Trophoblast cell (in vitro differentiated cells and primary cell): ENCODE results near the gene ZNF467.
A peak's percentile ranks its signal among the peaks of the same experiment; 100 is the strongest.

Experiments used
- DNase-seq, 2 donors: peaks; one replicate each; pipeline ENCODE4 v3.0.0-alpha.2; 2016
- H2AFZ ChIP-seq: 2 replicates; pipeline ENCODE4 v1.6.1; 2013; ENCODE audit warnings: low read length, moderate library complexity, mild to moderate bottlenecking; ENCODE audit not compliant: insufficient read depth, poor library complexity
- H2AK5ac ChIP-seq: 2 replicates; pipeline ENCODE4 v1.6.1; 2013; ENCODE audit warnings: mild to moderate bottlenecking, low read length
- H2BK120ac ChIP-seq: 2 replicates; pipeline ENCODE4 v1.6.1; 2013; ENCODE audit warnings: low read length, mild to moderate bottlenecking, moderate library complexity; ENCODE audit not compliant: insufficient read depth, poor library complexity
- H2BK12ac ChIP-seq: 2 replicates; pipeline ENCODE4 v1.6.1; 2013; ENCODE audit warnings: mild to moderate bottlenecking, low read length, moderate library complexity
- H2BK5ac ChIP-seq: 2 replicates; pipeline ENCODE4 v1.6.1; 2013; ENCODE audit warnings: low read length, low read depth, moderate library complexity, mild to moderate bottlenecking; ENCODE audit not compliant: poor library complexity
- H3K14ac ChIP-seq: 2 replicates; pipeline ENCODE4 v1.6.1; 2013; ENCODE audit warnings: mild to moderate bottlenecking, low read length
- H3K18ac ChIP-seq: 2 replicates; pipeline ENCODE4 v1.6.1; 2013; ENCODE audit warnings: mild to moderate bottlenecking, low read length
- H3K23ac ChIP-seq: 2 replicates; pipeline ENCODE4 v1.6.1; 2013; ENCODE audit warnings: low read length
- H3K27ac ChIP-seq: 2 replicates; pipeline ENCODE4 v1.5.1; 2013; ENCODE audit warnings: low read depth, mild to moderate bottlenecking, inconsistent platforms, low read length, moderate library complexity
- H3K27me3 ChIP-seq: 2 replicates; pipeline ENCODE4 v1.6.1; 2013; ENCODE audit warnings: inconsistent platforms, mild to moderate bottlenecking, low read length, moderate library complexity; ENCODE audit not compliant: insufficient read depth
- H3K36me3 ChIP-seq, 2 experiments: 1 replicate in 1 of 2; 2 replicates in 1 of 2; pipeline ENCODE4 v1.6.1; 2013; ENCODE audit warnings: low read length in 2 of 2, mild to moderate bottlenecking in 2 of 2, moderate library complexity in 1 of 2; ENCODE audit not compliant: insufficient read depth in 2 of 2, control insufficient read depth in 1 of 2
- H3K4ac ChIP-seq: 2 replicates; pipeline ENCODE4 v1.6.1; 2013; ENCODE audit warnings: low read depth, mild to moderate bottlenecking, low read length, moderate library complexity
- H3K4me1 ChIP-seq, 2 experiments: 1 replicate in 1 of 2; 2 replicates in 1 of 2; pipeline ENCODE4 v1.6.1; 2013; ENCODE audit warnings: low read length in 2 of 2, mild to moderate bottlenecking in 2 of 2, moderate library complexity in 1 of 2; ENCODE audit not compliant: insufficient read depth in 2 of 2, control insufficient read depth in 1 of 2
- H3K4me2 ChIP-seq: 2 replicates; pipeline ENCODE4 v1.6.1; 2013; ENCODE audit warnings: inconsistent platforms, mild to moderate bottlenecking, low read length, moderate library complexity
- H3K4me3 ChIP-seq: 2 replicates; pipeline ENCODE4 v1.5.1; 2013; ENCODE audit warnings: mild to moderate bottlenecking, low read depth, low read length, inconsistent platforms
- H3K79me1 ChIP-seq: one replicate; pipeline ENCODE4 v1.6.1; 2013; ENCODE audit warnings: low read length
- H3K79me2 ChIP-seq: 2 replicates; pipeline ENCODE4 v1.6.1; 2013; ENCODE audit warnings: low read length, mild to moderate bottlenecking; ENCODE audit not compliant: control insufficient read depth, insufficient read depth, poor library complexity
- H3K9ac ChIP-seq: 2 replicates; pipeline ENCODE4 v1.6.1; 2013; ENCODE audit warnings: mild to moderate bottlenecking, low read length
- H3K9me3 ChIP-seq: 2 replicates; pipeline ENCODE4 v1.6.1; 2013; ENCODE audit warnings: low read depth, mild to moderate bottlenecking, control low read depth, inconsistent platforms, low read length; ENCODE audit not compliant: insufficient read depth
- H4K12ac ChIP-seq: 2 replicates; pipeline ENCODE4 v1.6.1; 2013; ENCODE audit warnings: low read depth, mild to moderate bottlenecking, low read length, moderate library complexity
- H4K8ac ChIP-seq: 2 replicates; pipeline ENCODE4 v1.6.1; 2013; ENCODE audit warnings: low read depth, mild to moderate bottlenecking, low read length, moderate library complexity
- H4K91ac ChIP-seq: one replicate; pipeline ENCODE4 v1.6.1; 2013; ENCODE audit warnings: low read depth, mild to moderate bottlenecking, low read length, moderate library complexity
- WGBS: extraction: QIAGEN DNeasy Blood & Tissue Kit; methylation state at CpG from one replicate; pipeline ENCODE4 v1.1.7; 2013; ENCODE audit warnings: missing lambda C conversion rate; ENCODE audit not compliant: insufficient read length, insufficient coverage; ENCODE audit errors: extremely low coverage; 5-methylcytosine and 5-hydroxymethylcytosine counted together

The ZNF467 gene

GRCh38 chr7:149733131-149733923, 40.1 kb downstream of the ZNF467 start:
- Histone ChIP-seq H2AFZ (no peak overlapping the region), H4K8ac (no peak overlapping the region), H2BK12ac (no peak overlapping the region), H3K18ac (no peak overlapping the region), H4K12ac (no peak overlapping the region), H2AK5ac (no peak overlapping the region), H3K36me3 (peaks cover 55 to 58% of the 10 kb centered on the region in 2 experiments), H2BK120ac (no peak overlapping the region), H3K27ac (no peak overlapping the region), H3K14ac (no peak overlapping the region), H3K79me2 (no peaks in the 10 kb centered on the region), H3K4me3 (no peak overlapping the region), H3K9ac (no peak overlapping the region), H3K4ac (no peak overlapping the region), H3K27me3 (no peaks in the 10 kb centered on the region), H4K91ac (no peak overlapping the region), H2BK5ac (no peak overlapping the region), H3K9me3 (no peaks in the 10 kb centered on the region), H3K23ac (no peak overlapping the region), H3K4me1 (peaks cover 9 to 12% of the 10 kb centered on the region in 2 experiments), H3K79me1 (no peaks in the 10 kb centered on the region), H3K4me2 (no peak overlapping the region)
- no peak for DNase-seq
- no CpG with 5 or more reads among the region's 30 CpGs for WGBS

GRCh38 chr7:149732611-149733010, 40.8 kb downstream of the ZNF467 start:
- no peak overlapping the region for H3K4me2 ChIP-seq
- H3K14ac ChIP-seq: no peak overlapping the region
- DNase-seq: no peak
- no peak overlapping the region for H2BK5ac ChIP-seq
- peaks cover 9 to 12% of the 10 kb centered on the region in 2 experiments for H3K4me1 ChIP-seq
- WGBS: no CpG with 5 or more reads among the region's 7 CpGs
- H3K4me3 ChIP-seq: no peak overlapping the region
- no peak overlapping the region for H2AK5ac ChIP-seq
- H2AFZ ChIP-seq: no peak overlapping the region
- H3K4ac ChIP-seq: no peak overlapping the region
- no peak overlapping the region for H2BK120ac ChIP-seq
- no peak overlapping the region for H3K23ac ChIP-seq
- no peaks in the 10 kb centered on the region for H3K79me1 ChIP-seq
- H3K27ac ChIP-seq: no peak overlapping the region
- H3K79me2 ChIP-seq: no peaks in the 10 kb centered on the region
- H2BK12ac ChIP-seq: no peak overlapping the region
- H4K8ac ChIP-seq: no peak overlapping the region
- H3K9me3 ChIP-seq: no peaks in the 10 kb centered on the region
- no peak overlapping the region for H4K91ac ChIP-seq
- H3K18ac ChIP-seq: no peak overlapping the region
- no peaks in the 10 kb centered on the region for H3K27me3 ChIP-seq
- no peak overlapping the region for H4K12ac ChIP-seq
- peaks cover 62 to 66% of the 10 kb centered on the region in 2 experiments for H3K36me3 ChIP-seq
- no peak overlapping the region for H3K9ac ChIP-seq

- DNase-seq: no peak
- no peak overlapping the region for H3K27ac ChIP-seq
- H4K12ac ChIP-seq: peak overlapping the region; percentile 2
- no peak overlapping the region for H3K4ac ChIP-seq
- H2BK5ac ChIP-seq: no peak overlapping the region
- no peak overlapping the region for H3K14ac ChIP-seq
- no peak overlapping the region for H3K9ac ChIP-seq
- no peak overlapping the region for H2BK12ac ChIP-seq
- H3K27me3 ChIP-seq: no peaks in the 10 kb centered on the region
- H4K8ac ChIP-seq: no peak overlapping the region
- no peaks in the 10 kb centered on the region for H3K9me3 ChIP-seq
- H3K23ac ChIP-seq: no peak overlapping the region
- H3K4me1 ChIP-seq: peaks cover 9 to 12% of the 10 kb centered on the region in 2 experiments
- H4K91ac ChIP-seq: no peak overlapping the region
- no peak overlapping the region for H2AFZ ChIP-seq
- WGBS: no CpG with 5 or more reads among the region's 10 CpGs
- H3K79me2 ChIP-seq: no peaks in the 10 kb centered on the region
- H3K4me3 ChIP-seq: no peak overlapping the region
- no peak overlapping the region for H2AK5ac ChIP-seq
- no peak overlapping the region for H3K18ac ChIP-seq
- no peaks in the 10 kb centered on the region for H3K79me1 ChIP-seq
- H2BK120ac ChIP-seq: no peak overlapping the region
- peaks cover 66 to 70% of the 10 kb centered on the region in 2 experiments for H3K36me3 ChIP-seq
- no peak overlapping the region for H3K4me2 ChIP-seq
Observed at GRCh38 chr7:149732111-149732561, 41.3 kb downstream of the ZNF467 start.

- no peaks in the 10 kb centered on the region for H3K27me3 ChIP-seq
- no peak overlapping the region for H3K23ac ChIP-seq
- H3K9me3 ChIP-seq: no peaks in the 10 kb centered on the region
- no peak overlapping the region for H2BK5ac ChIP-seq
- no peak overlapping the region for H3K18ac ChIP-seq
- no peak for DNase-seq
- H2BK12ac ChIP-seq: no peak overlapping the region
- H3K14ac ChIP-seq: no peak overlapping the region
- H3K79me2 ChIP-seq: no peaks in the 10 kb centered on the region
- H3K27ac ChIP-seq: no peak overlapping the region
- H3K79me1 ChIP-seq: no peaks in the 10 kb centered on the region
- peaks cover 9 to 12% of the 10 kb centered on the region in 2 experiments for H3K4me1 ChIP-seq
- H2BK120ac ChIP-seq: no peak overlapping the region
- H2AFZ ChIP-seq: no peak overlapping the region
- no peak overlapping the region for H4K12ac ChIP-seq
- no peak overlapping the region for H3K9ac ChIP-seq
- H4K8ac ChIP-seq: no peak overlapping the region
- no peak overlapping the region for H2AK5ac ChIP-seq
- no peak overlapping the region for H3K4me3 ChIP-seq
- WGBS: no CpG with 5 or more reads among the region's 14 CpGs
- no peak overlapping the region for H3K4me2 ChIP-seq
- no peak overlapping the region for H3K4ac ChIP-seq
- no peak overlapping the region for H4K91ac ChIP-seq
- peaks cover 72 to 77% of the 10 kb centered on the region in 2 experiments for H3K36me3 ChIP-seq
Observed at GRCh38 chr7:149731207-149731955, 42.0 kb downstream of the ZNF467 start.
